SU-DHL-6 (cell line): Measurements from ENCODE around the gene PUM1.

ENCODE experiments used
- H2AFZ ChIP-seq: fragments of 200-600 bp; sonication (generic); 2 replicates; pipeline ENCODE4 v1.6.1; 2014; ENCODE audit warnings: low read depth, mild to moderate bottlenecking, moderate library complexity, mixed read lengths, antibody characterized with exemption, low read length; ENCODE audit not compliant: severe bottlenecking
- H3F3A ChIP-seq: fragments of 200-600 bp; shearing (Covaris generic); 2 replicates; pipeline ENCODE4 v1.6.0; 2016; ENCODE audit warnings: antibody characterized with exemption, mild to moderate bottlenecking; ENCODE audit not compliant: insufficient read depth
- H3K27ac ChIP-seq: fragments of 200-600 bp; sonication (generic); 2 replicates; pipeline ENCODE4 v1.5.1; 2016; ENCODE audit warnings: low read depth, mild to moderate bottlenecking, low read length, moderate library complexity, mixed read lengths
- H3K27me3 ChIP-seq: fragments of 200-600 bp; sonication (generic), shearing (Covaris generic); 2 replicates; pipeline ENCODE4 v1.6.0; 2014; ENCODE audit warnings: mild to moderate bottlenecking, low read length
- H3K36me3 ChIP-seq: fragments of 200-600 bp; sonication (generic); 2 replicates; pipeline ENCODE4 v1.6.1; 2014; ENCODE audit warnings: mild to moderate bottlenecking, low read length, mixed read lengths
- H3K4me2 ChIP-seq: fragments of 300-600, 200-600 bp; shearing (Covaris generic), sonication (generic); 2 replicates; pipeline ENCODE4 v1.6.0; 2014; ENCODE audit warnings: low read length, low read depth, mild to moderate bottlenecking; ENCODE audit not compliant: poor library complexity, severe bottlenecking
- H3K4me3 ChIP-seq: fragments of 200-600 bp; sonication (generic); 2 replicates; pipeline ENCODE4 v1.5.1; 2014; ENCODE audit warnings: antibody characterized with exemption, low read length, mild to moderate bottlenecking, mixed read lengths; ENCODE audit not compliant: insufficient read depth, poor library complexity, severe bottlenecking
- H3K79me2 ChIP-seq: fragments of 200-600 bp; sonication (generic); 2 replicates; pipeline ENCODE4 v1.6.1; 2014; ENCODE audit warnings: mild to moderate bottlenecking, low read length, moderate library complexity; ENCODE audit not compliant: insufficient read depth
- H3K9ac ChIP-seq: fragments of 200-600 bp; sonication (generic); 2 replicates; pipeline ENCODE4 v1.7.0; 2014; ENCODE audit warnings: mild to moderate bottlenecking, low read length
- H3K9me2 ChIP-seq: fragments of 200-600 bp; sonication (generic); replicated peaks from 2 replicates; pipeline ENCODE4 v1.6.1; 2014; ENCODE audit warnings: low read length; ENCODE audit not compliant: insufficient read depth
- H3K9me3 ChIP-seq: fragments of 200-600 bp; sonication (generic); 2 replicates; pipeline ENCODE4 v1.6.1; 2014; ENCODE audit warnings: low read length, mixed read lengths; ENCODE audit not compliant: insufficient read depth
- H4K20me1 ChIP-seq: fragments of 200-600 bp; sonication (generic); 2 replicates; pipeline ENCODE4 v1.6.1; 2014; ENCODE audit warnings: low read depth, mild to moderate bottlenecking, antibody characterized with exemption, low read length, moderate library complexity, mixed read lengths
- EZH2phosphoT487 ChIP-seq: fragments of 200-600 bp; sonication (generic), shearing (Covaris generic); conservative IDR thresholded peaks from 2 replicates; pipeline ENCODE4 v1.6.1; 2018; ENCODE audit warnings: mild to moderate bottlenecking, antibody characterized with exemption, low read length, moderate library complexity, mixed read lengths
- TF ChIP-seq, protein P1 (sequence below): fragments of 200-600 bp; sonication (generic); IDR thresholded peaks from one replicate; pipeline ENCODE4 v1.5.1; 2017; ENCODE audit warnings: antibody characterized with exemption, mild to moderate bottlenecking, low read length, moderate library complexity; ENCODE audit not compliant: insufficient read depth, poor library complexity, severe bottlenecking

Gene PUM1

GRCh38 chr1:30906631-30907441 lies 158.7 kb downstream of the PUM1 start:
- Histone ChIP-seq H2AFZ (no peak overlapping the region), H3K27me3 (no peaks in the 10 kb centered on the region), H3K4me2 (no peak overlapping the region), H3K9me2 (no peaks in the 10 kb centered on the region), H3F3A (no peaks in the 10 kb centered on the region), H4K20me1 (no peaks in the 10 kb centered on the region), H3K36me3 (no peaks in the 10 kb centered on the region), H3K27ac (no peak overlapping the region), H3K9me3 (no peaks in the 10 kb centered on the region), H3K4me3 (no peak overlapping the region), H3K9ac (no peak overlapping the region), H3K79me2 (no peaks in the 10 kb centered on the region)
- no peak for TF ChIP-seq EZH2phosphoT487
- TF ChIP-seq, protein P1, sequence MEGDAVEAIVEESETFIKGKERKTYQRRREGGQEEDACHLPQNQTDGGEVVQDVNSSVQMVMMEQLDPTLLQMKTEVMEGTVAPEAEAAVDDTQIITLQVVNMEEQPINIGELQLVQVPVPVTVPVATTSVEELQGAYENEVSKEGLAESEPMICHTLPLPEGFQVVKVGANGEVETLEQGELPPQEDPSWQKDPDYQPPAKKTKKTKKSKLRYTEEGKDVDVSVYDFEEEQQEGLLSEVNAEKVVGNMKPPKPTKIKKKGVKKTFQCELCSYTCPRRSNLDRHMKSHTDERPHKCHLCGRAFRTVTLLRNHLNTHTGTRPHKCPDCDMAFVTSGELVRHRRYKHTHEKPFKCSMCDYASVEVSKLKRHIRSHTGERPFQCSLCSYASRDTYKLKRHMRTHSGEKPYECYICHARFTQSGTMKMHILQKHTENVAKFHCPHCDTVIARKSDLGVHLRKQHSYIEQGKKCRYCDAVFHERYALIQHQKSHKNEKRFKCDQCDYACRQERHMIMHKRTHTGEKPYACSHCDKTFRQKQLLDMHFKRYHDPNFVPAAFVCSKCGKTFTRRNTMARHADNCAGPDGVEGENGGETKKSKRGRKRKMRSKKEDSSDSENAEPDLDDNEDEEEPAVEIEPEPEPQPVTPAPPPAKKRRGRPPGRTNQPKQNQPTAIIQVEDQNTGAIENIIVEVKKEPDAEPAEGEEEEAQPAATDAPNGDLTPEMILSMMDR, result no peak

DNA sequence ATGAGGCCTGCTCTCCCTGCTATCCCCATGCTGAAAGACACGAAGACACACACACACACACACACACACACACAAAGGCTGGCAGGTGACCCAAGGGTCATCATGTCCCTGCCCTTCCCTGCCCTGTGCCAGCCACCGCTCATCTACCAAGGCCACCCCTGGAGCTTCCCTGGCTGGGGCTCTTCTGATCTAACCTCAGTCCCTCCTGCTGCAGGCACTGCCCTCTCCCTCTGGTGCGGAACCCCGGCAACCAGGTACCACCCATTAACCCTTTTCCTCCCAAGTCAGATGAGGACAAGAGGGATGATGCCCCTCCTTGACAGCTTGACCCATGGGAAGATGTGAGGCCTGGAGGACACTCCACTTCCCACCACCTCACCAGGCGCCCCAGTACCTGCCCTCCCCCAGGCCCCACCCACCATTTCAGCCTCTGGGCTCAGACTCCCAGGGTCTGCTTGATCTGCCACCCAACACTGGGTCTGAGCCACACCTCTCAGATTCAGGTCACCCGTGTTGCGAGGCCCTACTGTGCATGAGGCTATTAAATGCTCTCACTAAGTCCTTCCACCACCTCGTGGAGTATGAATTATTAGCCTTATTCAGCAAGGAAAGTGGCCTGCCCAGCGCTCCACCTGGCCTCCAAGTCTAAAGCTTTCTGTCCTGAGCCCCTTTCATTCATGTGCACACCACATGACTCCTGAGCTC lies 159.4 kb downstream of the PUM1 start:
- no peaks in the 10 kb centered on the region for H3K79me2 ChIP-seq
- H3K4me3 ChIP-seq, result no peak overlapping the region
- H3K9ac ChIP-seq, result no peak overlapping the region
- no peaks in the 10 kb centered on the region for H3F3A ChIP-seq
- no peaks in the 10 kb centered on the region for H3K27me3 ChIP-seq
- H3K27ac ChIP-seq, result no peak overlapping the region
- H2AFZ ChIP-seq, result no peak overlapping the region
- no peak overlapping the region for H3K4me2 ChIP-seq
- H3K36me3 ChIP-seq, result no peaks in the 10 kb centered on the region
- H4K20me1 ChIP-seq, result no peaks in the 10 kb centered on the region
- H3K9me2 ChIP-seq, result no peaks in the 10 kb centered on the region
- no peaks in the 10 kb centered on the region for H3K9me3 ChIP-seq
- TF ChIP-seq EZH2phosphoT487, result no peak
- TF ChIP-seq, protein P1, result no peak

DNA sequence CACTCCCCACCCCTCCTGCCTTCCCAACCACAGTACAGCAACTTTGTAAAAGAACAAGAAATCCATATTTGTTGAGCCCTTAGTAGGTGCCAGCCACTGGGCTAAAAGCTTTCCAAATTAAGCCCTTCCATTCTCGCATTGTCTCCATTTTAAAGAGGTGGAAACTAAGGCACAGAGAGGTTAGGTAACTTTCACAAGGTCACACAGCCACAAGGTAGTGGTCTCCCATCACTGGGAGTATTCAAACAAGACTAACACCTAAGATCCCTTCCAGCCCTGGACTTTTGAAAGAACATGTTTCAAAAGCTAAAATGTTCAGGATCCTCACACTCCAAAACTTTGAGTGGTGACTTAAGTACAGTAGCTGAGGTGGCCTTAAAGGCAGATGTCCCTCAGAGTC lies 160.1 kb downstream of the PUM1 start:
- Histone ChIP-seq H3K9me3 (no peaks in the 10 kb centered on the region), H3K79me2 (no peaks in the 10 kb centered on the region), H2AFZ (no peak overlapping the region), H3F3A (no peaks in the 10 kb centered on the region), H4K20me1 (no peaks in the 10 kb centered on the region), H3K9me2 (no peaks in the 10 kb centered on the region), H3K36me3 (no peaks in the 10 kb centered on the region), H3K4me3 (no peak overlapping the region), H3K9ac (no peak overlapping the region), H3K27me3 (no peaks in the 10 kb centered on the region), H3K4me2 (no peak overlapping the region), H3K27ac (no peak overlapping the region)
- TF ChIP-seq, protein P1, result no peak
- no peak for TF ChIP-seq EZH2phosphoT487
